HG03469 (cell line): ENCODE data around the gene MT1A.

ENCODE experiments used
- ATAC-seq: cut with Tn5 transposase; IDR thresholded peaks from one replicate; pipeline ENCODE4 v1.9.1; 2021; ENCODE audit warnings: mild to moderate bottlenecking, moderate library complexity, moderate number of reproducible peaks; ENCODE audit not compliant: unreplicated experiment

Gene MT1A

GRCh38 chr16:56637814-56638750, at the start of gene MT1A:
MT1A (plus strand) TSS chr16:56638666; CDS start chr16:56638739, 73 bp downstream.
- ATAC-seq, result no peak

- no peak for ATAC-seq
These were observed 49.7 kb upstream of the MT1A start for GRCh38 chr16:56588781-56589140.

- no peak for ATAC-seq
These were observed 49.1 kb upstream of the MT1A start, which contains the start of gene MT3 for GRCh38 chr16:56589141-56590039. MT3 (plus strand) TSS chr16:56589528; CDS start chr16:56589591, 63 bp downstream.

GRCh38 chr16:56591377-56592060, 46.9 kb upstream of the MT1A start:
- no peak for ATAC-seq

GRCh38 chr16:56593573-56594291, 44.7 kb upstream of the MT1A start:
- no peak for ATAC-seq

GRCh38 chr16:56594292-56594619, 44.2 kb upstream of the MT1A start:
- no peak for ATAC-seq

GRCh38 chr16:56600398-56600999, 38.0 kb upstream of the MT1A start:
- ATAC-seq, result no peak

- no peak for ATAC-seq
These were observed 37.1 kb upstream of the MT1A start for GRCh38 chr16:56601325-56601724.

- ATAC-seq, result no peak
These were observed 34.9 kb upstream of the MT1A start for GRCh38 chr16:56603589-56603988.

- ATAC-seq, result no peak
These were observed 33.5 kb upstream of the MT1A start for GRCh38 chr16:56604966-56605365.

- no peak for ATAC-seq
These were observed 33.0 kb upstream of the MT1A start for GRCh38 chr16:56605475-56605874.

- no peak for ATAC-seq
These were observed 32.4 kb upstream of the MT1A start for GRCh38 chr16:56606071-56606475.

- no peak for ATAC-seq
These were observed 31.9 kb upstream of the MT1A start for GRCh38 chr16:56606476-56607108.

- no peak for ATAC-seq
These were observed 31.3 kb upstream of the MT1A start for GRCh38 chr16:56607109-56607618.

GRCh38 chr16:56607675-56608042, 30.8 kb upstream of the MT1A start:
- ATAC-seq, result no peak

- peak; percentile 81 for ATAC-seq
These were observed 30.2 kb upstream of the MT1A start, which contains the start of gene MT2A for GRCh38 chr16:56608043-56608875. MT2A (plus strand) TSS chr16:56608584; CDS start chr16:56608656, 72 bp downstream.

GRCh38 chr16:56608876-56609462, 29.5 kb upstream of the MT1A start:
- ATAC-seq, result no peak

- ATAC-seq, result peak; percentile 39
These were observed 29.0 kb upstream of the MT1A start for GRCh38 chr16:56609463-56609921.
